GM03348 (cell line): ENCODE data around the gene ATP2B1.
A peak's percentile ranks its signal among the peaks of the same experiment; 100 is the strongest.

Source experiments
- DNase-seq: peaks from one replicate; pipeline ENCODE4 v3.0.0; 2012; ENCODE audit warnings: low spot score

The ATP2B1 gene

GRCh38 chr12:89692439-89692838 lies 16.2 kb downstream of the ATP2B1 start:
- no peak for DNase-seq

GRCh38 chr12:89691659-89692058 lies 17.0 kb downstream of the ATP2B1 start:
- no peak for DNase-seq

GRCh38 chr12:89690925-89691324 lies 17.7 kb downstream of the ATP2B1 start:
- DNase-seq: no peak

GRCh38 chr12:89689306-89689705 lies 19.3 kb downstream of the ATP2B1 start:
- DNase-seq: no peak

- DNase-seq: no peak
Observed at GRCh38 chr12:89686311-89686710, 22.3 kb downstream of the ATP2B1 start.

GRCh38 chr12:89685363-89685972 lies 23.2 kb downstream of the ATP2B1 start:
- no peak for DNase-seq

- DNase-seq: no peak
Observed at GRCh38 chr12:89684136-89684535, 24.5 kb downstream of the ATP2B1 start.

GRCh38 chr12:89682284-89682683 lies 26.4 kb downstream of the ATP2B1 start:
- DNase-seq: no peak

GRCh38 chr12:89680409-89680808 lies 28.2 kb downstream of the ATP2B1 start:
- DNase-seq: no peak

GRCh38 chr12:89679631-89680030 lies 29.0 kb downstream of the ATP2B1 start:
- no peak for DNase-seq

GRCh38 chr12:89678225-89678624 lies 30.4 kb downstream of the ATP2B1 start:
- no peak for DNase-seq

- no peak for DNase-seq
Observed at GRCh38 chr12:89676930-89677329, 31.7 kb downstream of the ATP2B1 start.

- DNase-seq: no peak
Observed at GRCh38 chr12:89674326-89674942, 34.2 kb downstream of the ATP2B1 start.

GRCh38 chr12:89673603-89674002 lies 35.0 kb downstream of the ATP2B1 start:
- no peak for DNase-seq

- no peak for DNase-seq
Observed at GRCh38 chr12:89672589-89672979, 36.1 kb downstream of the ATP2B1 start.

GRCh38 chr12:89671469-89671868 lies 37.2 kb downstream of the ATP2B1 start:
- DNase-seq: peak; percentile 62

GRCh38 chr12:89669197-89669596 lies 39.4 kb downstream of the ATP2B1 start:
- DNase-seq: no peak

- DNase-seq: no peak
Observed at GRCh38 chr12:89665556-89665955, 43.1 kb downstream of the ATP2B1 start.

- DNase-seq: no peak
Observed at GRCh38 chr12:89664441-89664840, 44.2 kb downstream of the ATP2B1 start.

- DNase-seq: peak; percentile 36
Observed at GRCh38 chr12:89663577-89664357, 44.9 kb downstream of the ATP2B1 start.

GRCh38 chr12:89662623-89663022 lies 46.0 kb downstream of the ATP2B1 start:
- peak; percentile 12 for DNase-seq

- no peak for DNase-seq
Observed at GRCh38 chr12:89661706-89662330, 46.8 kb downstream of the ATP2B1 start.

- no peak for DNase-seq
Observed at GRCh38 chr12:89657739-89658138, 50.9 kb downstream of the ATP2B1 start.
